ENCODE data around the gene ZNF273. TPM values are rescaled to one million over a fixed set of nuclear protein-coding genes. Genes with fewer than 3 reads are reported as not detected.
"Not testable (repeated sequence)": the region's sequence is repeated elsewhere in the genome, so short reads cannot be mapped to it uniquely, and the experiment has no call there.

Gene ZNF273
- total RNA-seq, 2 donors from 2014 or later = 15.5 to 20.5 TPM

GRCh38 chr7:64908358-64908757 lies 5.3 kb downstream of the ZNF273 start:
- Histone ChIP-seq H3K27ac (ENCODE audit: low read depth, low read length) (no peak overlapping the region), H3K27me3 (ENCODE audit: control insufficient read depth, insufficient read depth, low read length, poor library complexity, severe bottlenecking) (no peaks in the 10 kb centered on the region), H3K36me3 (ENCODE audit: control insufficient read depth, insufficient read depth, low read length) (peaks cover 21% of the 10 kb centered on the region), H3K4me3 (ENCODE audit: low read length) (no peak overlapping the region), H3K4me1 (ENCODE audit: control insufficient read depth, insufficient read depth, low read length) (no peaks in the 10 kb centered on the region), H3K9me3 (ENCODE audit: control insufficient read depth, low read length) (peaks cover 42% of the 10 kb centered on the region), H3K9ac (ENCODE audit: extremely low read depth, low read length, poor library complexity, severe bottlenecking) (no peak overlapping the region)
- WGBS, 2 experiments (ENCODE audit: insufficient coverage in 1 of 2, insufficient read length in 1 of 2) = 96 to 100% methylated on average over 1 to 2 of the region's 2 CpGs
- Mint-ChIP-seq H3K27me3 (ENCODE audit: insufficient read depth) (no peaks in the 10 kb centered on the region), H3K4me1 (peaks cover 39% of the 10 kb centered on the region), H3K36me3 (ENCODE audit: low read depth) (peaks cover 25% of the 10 kb centered on the region), H3K4me3 (no peak overlapping the region), H3K27ac (peak overlapping the region; percentile 5), H3K9me3 (peaks cover 21% of the 10 kb centered on the region)
- DNase-seq = no peak
- TF ChIP-seq CTCF (conservative IDR thresholded peaks at IDR 0.05) = no peak

- 98 to 100% methylated on average over 3 of the region's 3 CpGs for WGBS, 2 experiments (ENCODE audit: insufficient coverage in 1 of 2, insufficient read length in 1 of 2)
- peaks cover 48% of the 10 kb centered on the region for H3K9me3 Mint-ChIP-seq
Measured at GRCh38 chr7:64914557-64914956, 11.5 kb downstream of the ZNF273 start.

GRCh38 chr7:64915301-64915700 lies 12.2 kb downstream of the ZNF273 start:
- H3K9ac ChIP-seq (ENCODE audit: extremely low read depth, low read length, poor library complexity, severe bottlenecking); H3K4me1 Mint-ChIP-seq; DNase-seq; H3K27me3 ChIP-seq (ENCODE audit: control insufficient read depth, insufficient read depth, low read length, poor library complexity, severe bottlenecking); H3K4me3 Mint-ChIP-seq; H3K27ac ChIP-seq (ENCODE audit: low read depth, low read length); H3K27me3 Mint-ChIP-seq (ENCODE audit: insufficient read depth); H3K4me1 ChIP-seq (ENCODE audit: control insufficient read depth, insufficient read depth, low read length); H3K27ac Mint-ChIP-seq: not testable (repeated sequence)
- peaks cover 87% of the 10 kb centered on the region for H3K9me3 ChIP-seq (ENCODE audit: control insufficient read depth, low read length)
- Mint-ChIP-seq H3K9me3 (peaks cover 44% of the 10 kb centered on the region), H3K36me3 (ENCODE audit: low read depth) (peaks cover 75% of the 10 kb centered on the region)
- peak overlapping the region; percentile 62 for H3K4me3 ChIP-seq (ENCODE audit: low read length)
- H3K36me3 ChIP-seq (ENCODE audit: control insufficient read depth, insufficient read depth, low read length) = peaks cover 69% of the 10 kb centered on the region
- WGBS, 2 experiments (ENCODE audit: insufficient coverage in 1 of 2, insufficient read length in 1 of 2) = 85 to 100% methylated on average over 5 to 9 of the region's 9 CpGs

More at GRCh38 chr7:64914557-64914956, 11.5 kb downstream of the ZNF273 start:
- no peak for TF ChIP-seq CTCF (conservative IDR thresholded peaks at IDR 0.05)
- Histone ChIP-seq H3K9me3 (ENCODE audit: control insufficient read depth, low read length) (peaks cover 87% of the 10 kb centered on the region), H3K4me1 (ENCODE audit: control insufficient read depth, insufficient read depth, low read length) (no peaks in the 10 kb centered on the region), H3K9ac (ENCODE audit: extremely low read depth, low read length, poor library complexity, severe bottlenecking) (no peak overlapping the region), H3K36me3 (ENCODE audit: control insufficient read depth, insufficient read depth, low read length) (peaks cover 62% of the 10 kb centered on the region), H3K27ac (ENCODE audit: low read depth, low read length) (no peak overlapping the region), H3K27me3 (ENCODE audit: control insufficient read depth, insufficient read depth, low read length, poor library complexity, severe bottlenecking) (no peaks in the 10 kb centered on the region), H3K4me3 (ENCODE audit: low read length) (peak overlapping the region; percentile 41)
- H3K36me3 Mint-ChIP-seq (ENCODE audit: low read depth) = peaks cover 72% of the 10 kb centered on the region
- H3K4me3 Mint-ChIP-seq = no peak overlapping the region
- no peaks in the 10 kb centered on the region for H3K27me3 Mint-ChIP-seq (ENCODE audit: insufficient read depth)
- no peaks in the 10 kb centered on the region for H3K4me1 Mint-ChIP-seq
- DNase-seq = no peak
- H3K27ac Mint-ChIP-seq = no peak overlapping the region

- not testable (repeated sequence) for DNase-seq; H3K27me3 Mint-ChIP-seq (ENCODE audit: insufficient read depth); H3K27me3 ChIP-seq (ENCODE audit: control insufficient read depth, insufficient read depth, low read length, poor library complexity, severe bottlenecking); H3K4me1 ChIP-seq (ENCODE audit: control insufficient read depth, insufficient read depth, low read length); H3K4me1 Mint-ChIP-seq; H3K27ac ChIP-seq (ENCODE audit: low read depth, low read length); H3K9ac ChIP-seq (ENCODE audit: extremely low read depth, low read length, poor library complexity, severe bottlenecking); H3K27ac Mint-ChIP-seq; H3K4me3 Mint-ChIP-seq
- peaks cover 66% of the 10 kb centered on the region for H3K9me3 Mint-ChIP-seq
- Histone ChIP-seq H3K36me3 (ENCODE audit: control insufficient read depth, insufficient read depth, low read length) (peaks cover 64% of the 10 kb centered on the region), H3K4me3 (ENCODE audit: low read length) (peak overlapping the region; percentile 14), H3K9me3 (ENCODE audit: control insufficient read depth, low read length) (peaks cover 88% of the 10 kb centered on the region)
- 93 to 100% methylated on average over 2 to 3 of the region's 4 CpGs for WGBS, 2 experiments (ENCODE audit: insufficient coverage in 1 of 2, insufficient read length in 1 of 2)
- H3K36me3 Mint-ChIP-seq (ENCODE audit: low read depth) = peaks cover 73% of the 10 kb centered on the region
Measured at GRCh38 chr7:64928252-64929187, 25.4 kb downstream of the ZNF273 start.

Measured in endodermal cell (in vitro differentiated cells).